ENCODE results near the gene CACFD1.

- TF ChIP-seq NBN (conservative IDR thresholded peaks at IDR 0.05), result no peak
- TF ChIP-seq CTCF (CRISPR knock-in tag; IDR thresholded peaks at IDR 0.05), result no peak
- no peak for TF ChIP-seq ZNF3 (CRISPR knock-in tag; IDR thresholded peaks at IDR 0.05)
- no peak for TF ChIP-seq NCOR1 (IDR thresholded peaks at IDR 0.05; ENCODE audit: borderline replicate concordance, low read length)
- TF ChIP-seq KLF9 (CRISPR knock-in tag; IDR thresholded peaks at IDR 0.05; ENCODE audit: low read depth), result no peak
- TF ChIP-seq ZNF609 (CRISPR knock-in tag; IDR thresholded peaks at IDR 0.05; ENCODE audit: borderline replicate concordance), result no peak
- no peak for TF ChIP-seq JUN (CRISPR knock-in tag; IDR thresholded peaks at IDR 0.05)
- TF ChIP-seq PRDM10 (CRISPR knock-in tag; IDR thresholded peaks at IDR 0.05; ENCODE audit: low read depth), result no peak
- no peak for TF ChIP-seq RFX5 (IDR thresholded peaks at IDR 0.05; ENCODE audit: low read depth, low read length)
- no peak for TF ChIP-seq ZNF567 (CRISPR knock-in tag; IDR thresholded peaks at IDR 0.05; ENCODE audit: borderline replicate concordance)
- no peak for TF ChIP-seq HIC2 (CRISPR knock-in tag; IDR thresholded peaks at IDR 0.05; ENCODE audit: low read depth)
Observed at GRCh38 chr9:133463864-133464615, 4.3 kb downstream of the CACFD1 start.

All from HepG2 (cell line).